A549 (cell line): ENCODE results near the gene OR5P2.

Source experiments
- PHF8 ChIP-seq: fragments of 200-600 bp; sonication (generic); IDR thresholded peaks from 2 replicates; pipeline ENCODE4 v1.6.1; 2016; ENCODE audit warnings: low read depth, mild to moderate bottlenecking, antibody characterized with exemption, moderate library complexity, borderline replicate concordance
- TF ChIP-seq, protein P1 (sequence below): fragments of >200 bp; sonication (Bioruptor Twin); formaldehyde crosslinking; IDR thresholded peaks from 3 replicates; pipeline ENCODE4 v1.5.1; 2016

DNA sequence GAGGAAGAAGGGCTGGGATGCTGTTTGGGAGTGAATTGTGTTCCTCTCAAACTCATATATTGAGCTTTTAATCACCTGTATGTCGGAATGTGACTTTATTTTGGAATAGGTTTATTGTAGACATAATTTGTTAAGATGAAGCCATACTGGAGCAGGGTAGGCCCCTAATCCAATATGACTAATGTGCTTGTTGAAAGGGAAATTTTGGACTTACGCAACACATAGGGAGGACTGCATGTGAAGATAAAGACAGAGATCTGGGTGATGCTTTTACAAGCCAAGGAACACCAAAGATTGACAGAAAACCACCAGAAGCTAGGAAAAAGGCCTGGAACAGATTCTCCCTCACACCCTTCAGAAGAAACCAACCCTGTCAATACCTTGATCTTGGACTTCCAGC, 47.3 kb downstream of the OR5P2 start:
- no peak for TF ChIP-seq PHF8
- TF ChIP-seq, protein P1, sequence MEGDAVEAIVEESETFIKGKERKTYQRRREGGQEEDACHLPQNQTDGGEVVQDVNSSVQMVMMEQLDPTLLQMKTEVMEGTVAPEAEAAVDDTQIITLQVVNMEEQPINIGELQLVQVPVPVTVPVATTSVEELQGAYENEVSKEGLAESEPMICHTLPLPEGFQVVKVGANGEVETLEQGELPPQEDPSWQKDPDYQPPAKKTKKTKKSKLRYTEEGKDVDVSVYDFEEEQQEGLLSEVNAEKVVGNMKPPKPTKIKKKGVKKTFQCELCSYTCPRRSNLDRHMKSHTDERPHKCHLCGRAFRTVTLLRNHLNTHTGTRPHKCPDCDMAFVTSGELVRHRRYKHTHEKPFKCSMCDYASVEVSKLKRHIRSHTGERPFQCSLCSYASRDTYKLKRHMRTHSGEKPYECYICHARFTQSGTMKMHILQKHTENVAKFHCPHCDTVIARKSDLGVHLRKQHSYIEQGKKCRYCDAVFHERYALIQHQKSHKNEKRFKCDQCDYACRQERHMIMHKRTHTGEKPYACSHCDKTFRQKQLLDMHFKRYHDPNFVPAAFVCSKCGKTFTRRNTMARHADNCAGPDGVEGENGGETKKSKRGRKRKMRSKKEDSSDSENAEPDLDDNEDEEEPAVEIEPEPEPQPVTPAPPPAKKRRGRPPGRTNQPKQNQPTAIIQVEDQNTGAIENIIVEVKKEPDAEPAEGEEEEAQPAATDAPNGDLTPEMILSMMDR = no peak
